ENCODE data around the gene AMDHD2.
"Not testable (repeated sequence)": the region's sequence is repeated elsewhere in the genome, so short reads cannot be mapped to it uniquely, and the experiment has no call there.

The AMDHD2 gene

GRCh38 chr16:2578905-2579304 is 58.7 kb downstream of the AMDHD2 start:
- DNase-seq (ENCODE audit: low read depth in 2 of 2), result not testable (repeated sequence)

DNA sequence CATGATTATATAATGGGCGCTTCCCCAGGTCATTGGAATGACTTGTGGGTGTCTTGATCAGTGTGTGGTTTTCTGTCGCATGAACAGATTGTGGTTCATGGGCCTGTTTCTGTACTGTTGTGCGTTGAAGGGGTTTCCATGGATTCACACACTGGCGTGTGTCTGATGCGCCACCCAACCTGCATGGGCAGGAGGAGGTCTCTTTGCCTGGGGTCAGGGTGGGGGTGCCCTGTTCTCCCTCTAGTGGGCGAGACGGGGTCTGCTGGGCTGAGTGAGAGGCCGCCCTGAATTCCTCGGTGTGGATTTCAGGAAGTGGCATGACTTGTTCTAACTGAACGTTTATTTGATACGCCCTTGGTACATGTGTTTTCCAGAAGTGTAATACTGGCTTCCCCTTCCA is 60.0 kb downstream of the AMDHD2 start:
- not testable (repeated sequence) for DNase-seq (ENCODE audit: low read depth in 2 of 2)

DNA sequence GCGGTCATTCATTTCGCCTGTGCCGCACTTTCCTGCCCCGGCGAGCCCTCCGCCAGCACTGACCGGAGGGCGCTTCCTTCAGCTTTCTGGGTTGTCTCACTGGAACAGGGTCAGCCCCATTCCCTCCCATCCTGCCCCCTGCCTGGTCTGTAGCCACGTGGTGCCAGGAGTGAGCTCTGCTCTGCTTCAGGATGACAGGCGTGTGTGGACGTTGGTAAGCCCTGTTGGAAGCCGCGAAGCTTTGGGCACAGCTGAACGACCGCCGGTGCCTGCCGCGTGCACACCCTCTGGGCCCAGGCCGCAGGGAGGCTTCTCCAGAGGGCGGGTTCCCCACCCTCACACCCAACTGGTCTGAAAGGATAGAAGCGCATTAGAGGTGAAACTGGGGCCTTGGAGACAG is 60.6 kb downstream of the AMDHD2 start:
- DNase-seq (ENCODE audit: low read depth in 2 of 2), result not testable (repeated sequence)

Data from stimulated activated CD8-positive, alpha-beta memory T cell treated with anti-CD3 and anti-CD28 coated beads, Interleukin-15, amount 100 ng/mL, for 48 hours (primary cell).